Measurements from ENCODE around the gene PHKA1.

The PHKA1 gene

GRCh38 chrX:72584163-72584562 is 129.9 kb downstream of the PHKA1 start:
- TF ChIP-seq, protein P1, sequence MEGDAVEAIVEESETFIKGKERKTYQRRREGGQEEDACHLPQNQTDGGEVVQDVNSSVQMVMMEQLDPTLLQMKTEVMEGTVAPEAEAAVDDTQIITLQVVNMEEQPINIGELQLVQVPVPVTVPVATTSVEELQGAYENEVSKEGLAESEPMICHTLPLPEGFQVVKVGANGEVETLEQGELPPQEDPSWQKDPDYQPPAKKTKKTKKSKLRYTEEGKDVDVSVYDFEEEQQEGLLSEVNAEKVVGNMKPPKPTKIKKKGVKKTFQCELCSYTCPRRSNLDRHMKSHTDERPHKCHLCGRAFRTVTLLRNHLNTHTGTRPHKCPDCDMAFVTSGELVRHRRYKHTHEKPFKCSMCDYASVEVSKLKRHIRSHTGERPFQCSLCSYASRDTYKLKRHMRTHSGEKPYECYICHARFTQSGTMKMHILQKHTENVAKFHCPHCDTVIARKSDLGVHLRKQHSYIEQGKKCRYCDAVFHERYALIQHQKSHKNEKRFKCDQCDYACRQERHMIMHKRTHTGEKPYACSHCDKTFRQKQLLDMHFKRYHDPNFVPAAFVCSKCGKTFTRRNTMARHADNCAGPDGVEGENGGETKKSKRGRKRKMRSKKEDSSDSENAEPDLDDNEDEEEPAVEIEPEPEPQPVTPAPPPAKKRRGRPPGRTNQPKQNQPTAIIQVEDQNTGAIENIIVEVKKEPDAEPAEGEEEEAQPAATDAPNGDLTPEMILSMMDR (conservative IDR thresholded peaks at IDR 0.05; ENCODE audit: low read depth, low read length): no peak
- Histone ChIP-seq H3K36me3 (ENCODE audit: insufficient read depth) (no peaks in the 10 kb centered on the region), H3K4me1 (ENCODE audit: low read depth, poor library complexity, severe bottlenecking) (no peaks in the 10 kb centered on the region), H3K4me2 (no peak overlapping the region), H3K27ac (no peak overlapping the region), H3K79me2 (ENCODE audit: insufficient read depth, low read depth) (no peaks in the 10 kb centered on the region), H4K20me1 (ENCODE audit: insufficient read depth) (no peaks in the 10 kb centered on the region), H3K4me3 (IDR thresholded peaks at IDR 0.05; ENCODE audit: insufficient read depth, low read depth, low read length) (no peak overlapping the region), H3K27me3 (ENCODE audit: insufficient read depth, low read depth) (no peaks in the 10 kb centered on the region), H3K9ac (no peak overlapping the region), H2AFZ (ENCODE audit: low read depth) (no peak overlapping the region)

DNA sequence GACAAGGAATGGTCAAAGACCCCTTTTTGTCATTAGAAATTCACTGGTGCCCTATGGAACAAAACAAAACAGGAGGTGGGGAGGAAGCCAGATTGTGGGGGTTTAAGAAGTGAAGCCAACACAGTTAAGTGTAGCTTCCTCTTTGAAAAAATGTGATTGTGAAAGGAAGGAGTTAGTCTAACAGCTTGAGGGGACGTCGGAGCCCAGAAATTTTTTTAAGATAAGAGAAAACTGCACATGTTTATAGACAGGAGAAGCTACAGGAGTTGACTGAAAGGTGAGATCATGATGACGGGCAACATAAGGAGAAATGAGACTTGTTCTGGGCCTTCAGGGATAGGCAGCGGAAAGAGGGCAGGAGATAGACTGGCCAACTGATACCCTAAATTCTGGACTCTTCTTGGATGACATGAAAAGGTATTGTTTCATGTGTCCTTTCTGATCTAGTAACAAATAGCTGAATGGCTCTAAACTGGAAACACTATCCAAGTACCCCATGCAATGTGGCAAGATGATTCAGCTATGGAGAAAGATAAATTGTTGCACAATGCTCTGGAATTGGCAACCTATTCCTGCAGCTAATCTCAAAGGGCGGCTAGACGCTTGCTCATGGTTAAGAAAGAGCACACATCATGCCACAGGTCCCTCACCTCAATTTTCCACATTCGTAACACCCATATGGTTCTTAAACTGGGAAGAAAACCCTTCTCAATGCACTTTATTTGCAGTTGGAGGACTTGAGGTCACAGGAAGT is 137.8 kb downstream of the PHKA1 start:
- H3K36me3 ChIP-seq (ENCODE audit: insufficient read depth): no peaks in the 10 kb centered on the region
- H3K27ac ChIP-seq: no peak overlapping the region
- H3K9ac ChIP-seq: no peak overlapping the region
- H2AFZ ChIP-seq (ENCODE audit: low read depth): no peak overlapping the region
- no peak overlapping the region for H3K4me3 ChIP-seq (IDR thresholded peaks at IDR 0.05; ENCODE audit: insufficient read depth, low read depth, low read length)
- no peaks in the 10 kb centered on the region for H4K20me1 ChIP-seq (ENCODE audit: insufficient read depth)
- TF ChIP-seq, protein P1 (conservative IDR thresholded peaks at IDR 0.05; ENCODE audit: low read depth, low read length): no peak
- peaks cover 5% of the 10 kb centered on the region; the same call in 1 of the 2 replicates for H3K79me2 ChIP-seq (ENCODE audit: insufficient read depth, low read depth)
- no peaks in the 10 kb centered on the region for H3K27me3 ChIP-seq (ENCODE audit: insufficient read depth, low read depth)
- no peaks in the 10 kb centered on the region for H3K4me1 ChIP-seq (ENCODE audit: low read depth, poor library complexity, severe bottlenecking)
- H3K4me2 ChIP-seq: no peak overlapping the region

DNA sequence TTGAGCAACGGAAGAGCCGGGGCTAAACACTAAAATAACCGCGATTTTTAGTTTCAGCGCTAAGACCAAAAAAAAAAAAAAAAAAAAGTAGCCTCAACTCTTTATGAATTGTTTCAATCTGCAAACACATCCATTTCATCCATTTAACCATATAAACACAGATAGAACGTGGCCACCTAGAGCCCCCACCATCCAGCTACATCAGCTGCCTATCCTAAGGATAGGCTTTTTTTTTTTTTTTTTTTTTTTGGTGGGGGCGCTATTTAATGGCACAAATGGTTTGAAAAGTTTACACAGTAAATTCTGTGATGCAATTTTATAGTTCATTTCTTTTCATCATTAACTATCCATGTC is 141.0 kb downstream of the PHKA1 start:
- no peaks in the 10 kb centered on the region for H3K36me3 ChIP-seq (ENCODE audit: insufficient read depth)
- no peak overlapping the region for H3K4me3 ChIP-seq (IDR thresholded peaks at IDR 0.05; ENCODE audit: insufficient read depth, low read depth, low read length)
- H4K20me1 ChIP-seq (ENCODE audit: insufficient read depth): no peaks in the 10 kb centered on the region
- peak overlapping the region; percentile 19; the same call in 1 of the 2 replicates for H3K9ac ChIP-seq
- no peaks in the 10 kb centered on the region for H3K27me3 ChIP-seq (ENCODE audit: insufficient read depth, low read depth)
- H3K4me1 ChIP-seq (ENCODE audit: low read depth, poor library complexity, severe bottlenecking): no peaks in the 10 kb centered on the region
- peaks cover 10% of the 10 kb centered on the region; the same call in 1 of the 2 replicates for H3K79me2 ChIP-seq (ENCODE audit: insufficient read depth, low read depth)
- peak overlapping the region; percentile 58 for H2AFZ ChIP-seq (ENCODE audit: low read depth)
- no peak overlapping the region for H3K27ac ChIP-seq
- peak overlapping the region; percentile 20; the same call in 1 of the 2 replicates for H3K4me2 ChIP-seq
- TF ChIP-seq, protein P1 (conservative IDR thresholded peaks at IDR 0.05; ENCODE audit: low read depth, low read length): no peak; the same call in 1 of the 2 replicates

- Histone ChIP-seq H3K9ac (peak within 1 kb of the TSS; percentile 19; the same call in 1 of the 2 replicates), H3K27me3 (ENCODE audit: insufficient read depth, low read depth) (no peaks in the 10 kb centered on the region), H3K4me3 (IDR thresholded peaks at IDR 0.05; ENCODE audit: insufficient read depth, low read depth, low read length) (no peak within 1 kb of the TSS), H4K20me1 (ENCODE audit: insufficient read depth) (no peaks in the 10 kb centered on the region), H3K36me3 (ENCODE audit: insufficient read depth) (no peaks in the 10 kb centered on the region), H3K27ac (no peak within 1 kb of the TSS), H3K4me1 (ENCODE audit: low read depth, poor library complexity, severe bottlenecking) (no peaks in the 10 kb centered on the region), H3K4me2 (peak within 1 kb of the TSS; percentile 63), H2AFZ (ENCODE audit: low read depth) (peak within 1 kb of the TSS; percentile 58), H3K79me2 (ENCODE audit: insufficient read depth, low read depth) (peaks cover 10% of the 10 kb centered on the region; the same call in 1 of the 2 replicates)
- TF ChIP-seq, protein P1 (conservative IDR thresholded peaks at IDR 0.05; ENCODE audit: low read depth, low read length): no peak
These were observed 141.6 kb downstream of the PHKA1 start, which contains the start of gene HDAC8 for GRCh38 chrX:72572248-72573157. TSS of gene HDAC8 (minus strand) at chrX:72572843. CDS start at chrX:72572761, 82 bp downstream.
